GM21576 (cell line): ENCODE results near the gene FZD4.
"Not testable (repeated sequence)": the region's sequence is repeated elsewhere in the genome, so short reads cannot be mapped to it uniquely, and the experiment has no call there.

Source experiments
- ATAC-seq: cut with Tn5 transposase; IDR thresholded peaks from one replicate; pipeline ENCODE4 v1.9.1; 2021; ENCODE audit warnings: mild to moderate bottlenecking, moderate library complexity; ENCODE audit not compliant: unreplicated experiment

Gene FZD4

GRCh38 chr11:86977441-86978050, 22.4 kb upstream of the FZD4 start:
- no peak for ATAC-seq

- no peak for ATAC-seq
These were observed 17.5 kb upstream of the FZD4 start for GRCh38 chr11:86972734-86973133.

GRCh38 chr11:86969258-86969657, 14.1 kb upstream of the FZD4 start:
- no peak for ATAC-seq

GRCh38 chr11:86967601-86968000, 12.4 kb upstream of the FZD4 start:
- ATAC-seq: not testable (repeated sequence)

GRCh38 chr11:86957976-86958646, 2.9 kb upstream of the FZD4 start:
- ATAC-seq: no peak

GRCh38 chr11:86956905-86957195, 1.7 kb upstream of the FZD4 start:
- ATAC-seq: no peak

- no peak for ATAC-seq
These were observed 159 bp downstream of the FZD4 start for GRCh38 chr11:86955111-86955360.

GRCh38 chr11:86954269-86955110, 705 bp downstream of the FZD4 start:
- no peak for ATAC-seq

GRCh38 chr11:86952221-86952875, 2.8 kb downstream of the FZD4 start:
- no peak for ATAC-seq

- ATAC-seq: no peak
These were observed 3.5 kb downstream of the FZD4 start for GRCh38 chr11:86951706-86952105.

GRCh38 chr11:86950661-86950995, 4.6 kb downstream of the FZD4 start:
- no peak for ATAC-seq

- no peak for ATAC-seq
These were observed 5.1 kb downstream of the FZD4 start for GRCh38 chr11:86949995-86950660.

GRCh38 chr11:86948733-86949132, 6.5 kb downstream of the FZD4 start:
- no peak for ATAC-seq

GRCh38 chr11:86947541-86947940, 7.7 kb downstream of the FZD4 start:
- no peak for ATAC-seq

GRCh38 chr11:86943505-86943904, 11.7 kb downstream of the FZD4 start:
- ATAC-seq: not testable (repeated sequence)

- ATAC-seq: no peak
These were observed 13.2 kb downstream of the FZD4 start for GRCh38 chr11:86941871-86942599.

- ATAC-seq: no peak
These were observed 13.9 kb downstream of the FZD4 start for GRCh38 chr11:86941077-86941870.

- ATAC-seq: no peak
These were observed 14.9 kb downstream of the FZD4 start for GRCh38 chr11:86940122-86940777.
